Lower leg skin (tissue), 3 donors: ENCODE results near the gene SCAF1.

Experiments
- CTCF ChIP-seq, 3 donors: fragments of 450-650 bp; IDR thresholded peaks; one replicate each; pipeline ENCODE4 v1.5.1; 2016; ENCODE audit warnings: antibody characterized with exemption in 3 of 3, mild to moderate bottlenecking in 3 of 3, moderate library complexity in 2 of 3
- POLR2A ChIP-seq, 2 donors: fragments of 450-650 bp; IDR thresholded peaks; one replicate each; pipeline ENCODE4 v1.6.1; 2016 to 2017; ENCODE audit warnings: antibody characterized with exemption in 2 of 2, mild to moderate bottlenecking in 1 of 2, moderate library complexity in 1 of 2

DNA sequence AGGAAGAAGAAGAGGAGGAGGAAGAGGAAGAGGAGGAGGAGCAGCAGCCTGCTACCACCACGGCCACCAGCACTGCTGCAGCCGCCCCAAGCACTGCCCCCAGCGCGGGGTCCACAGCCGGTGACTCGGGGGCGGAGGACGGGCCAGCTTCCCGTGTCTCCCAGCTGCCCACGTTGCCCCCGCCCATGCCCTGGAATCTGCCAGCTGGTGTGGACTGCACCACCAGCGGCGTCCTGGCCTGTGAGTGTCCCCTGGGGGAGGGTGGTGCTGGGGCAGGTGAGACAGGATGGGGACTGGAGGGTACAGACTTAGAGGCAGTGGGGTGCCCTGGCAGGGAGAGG lies 11.4 kb downstream of the SCAF1 start:
- no peak for TF ChIP-seq CTCF (IDR thresholded peaks at IDR 0.05)
- TF ChIP-seq POLR2A (IDR thresholded peaks at IDR 0.05) = no peak
